ENCODE measurements around the gene FAR1. TPM values are rescaled to one million over a fixed set of nuclear protein-coding genes. Genes with fewer than 3 reads are reported as not detected.

Gene FAR1
- total and polyA plus RNA-seq, 12 donors: 13.7 to 51.0 (median 37.9) TPM

- H3K36me3 ChIP-seq (replicated peaks in 1 of 2): no peaks in the 10 kb centered on the region
- intact Hi-C loops (cut with DNase I): no loop called here
- no peak overlapping the region for H3K27ac ChIP-seq
- DNase-seq: peak in 1 of 7 donors; percentile 10
- WGBS, 4 donors: 80 to 92% (median 88%) methylated on average over 4 of the region's 4 CpGs
- no peaks in the 10 kb centered on the region for H3K27me3 ChIP-seq
- peaks cover 0 to 14% of the 10 kb centered on the region in 2 donors for H3K4me1 ChIP-seq (replicated peaks in 1 of 2)
- no peak overlapping the region for H3K4me3 ChIP-seq
- no peak for TF ChIP-seq POLR2A (IDR thresholded peaks at IDR 0.05)
- H3K9me3 ChIP-seq (replicated peaks in 1 of 3): no peaks in the 10 kb centered on the region
Observed at GRCh38 chr11:13680501-13681264, 12.2 kb downstream of the FAR1 start.

GRCh38 chr11:13681446-13681845 lies 13.0 kb downstream of the FAR1 start:
- H3K4me3 ChIP-seq: no peak overlapping the region

GRCh38 chr11:13682212-13682611 lies 13.7 kb downstream of the FAR1 start:
- intact Hi-C loops (cut with DNase I): no loop called here
- 77 to 93% (median 85%) methylated on average over 1 of the region's 1 CpG for WGBS, 4 donors
- DNase-seq: no peak
- Histone ChIP-seq H3K9me3 (replicated peaks in 1 of 3) (no peaks in the 10 kb centered on the region), H3K36me3 (replicated peaks in 1 of 2) (no peaks in the 10 kb centered on the region), H3K4me3 (no peak overlapping the region), H3K4me1 (replicated peaks in 1 of 2) (peaks cover 0 to 12% of the 10 kb centered on the region in 2 donors), H3K27me3 (no peaks in the 10 kb centered on the region), H3K27ac (no peak overlapping the region)
- no peak for TF ChIP-seq POLR2A (IDR thresholded peaks at IDR 0.05)
- no peak for TF ChIP-seq CTCF (IDR thresholded peaks at IDR 0.05)

More at GRCh38 chr11:13681446-13681845, 13.0 kb downstream of the FAR1 start:
- H3K9me3 ChIP-seq (replicated peaks in 1 of 3): no peaks in the 10 kb centered on the region
- no peak for TF ChIP-seq CTCF (IDR thresholded peaks at IDR 0.05)
- TF ChIP-seq POLR2A (IDR thresholded peaks at IDR 0.05): no peak
- 93 to 97% (median 96%) methylated on average over 2 of the region's 2 CpGs for WGBS, 4 donors
- DNase-seq: no peak
- peaks cover 0 to 12% of the 10 kb centered on the region in 2 donors for H3K4me1 ChIP-seq (replicated peaks in 1 of 2)
- H3K27ac ChIP-seq: no peak overlapping the region
- H3K27me3 ChIP-seq: no peaks in the 10 kb centered on the region
- H3K36me3 ChIP-seq (replicated peaks in 1 of 2): no peaks in the 10 kb centered on the region
- intact Hi-C loops (cut with DNase I): no loop called here

DNA sequence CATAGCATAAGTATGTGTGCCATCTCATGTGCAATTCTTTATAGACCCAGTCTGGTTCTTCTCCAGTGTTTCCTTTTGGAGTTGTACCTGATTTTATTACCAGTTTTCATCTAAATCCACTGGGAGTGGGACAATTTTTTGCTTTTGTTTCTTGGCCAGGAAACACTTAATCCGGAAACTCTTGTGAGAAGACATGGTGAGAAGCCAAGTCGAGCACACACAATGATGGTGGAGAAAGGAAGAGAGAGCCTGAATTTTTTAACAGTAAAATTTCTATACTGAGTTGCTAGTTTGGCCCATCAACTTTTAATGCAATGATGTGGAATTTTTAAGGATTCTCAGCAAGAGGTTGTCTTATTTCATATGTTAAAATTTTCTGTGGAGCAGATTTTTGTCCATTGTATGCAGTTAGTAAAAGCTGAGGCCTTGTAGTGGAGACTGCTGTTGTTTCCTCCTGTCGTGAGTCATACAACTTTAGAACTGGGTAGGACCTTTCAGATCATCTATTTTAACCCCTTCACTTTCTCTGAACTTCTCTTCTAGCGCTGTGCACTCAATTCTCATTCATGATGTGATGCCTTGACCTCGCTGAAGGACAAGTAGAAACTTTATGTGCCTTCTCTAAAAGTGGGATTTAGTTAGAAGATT lies 17.1 kb downstream of the FAR1 start:
- DNase-seq: no peak
- Histone ChIP-seq H3K36me3 (replicated peaks in 1 of 2) (no peaks in the 10 kb centered on the region), H3K27ac (no peak overlapping the region), H3K4me1 (replicated peaks in 1 of 2) (peaks cover 0 to 12% of the 10 kb centered on the region in 2 donors), H3K4me3 (no peak overlapping the region), H3K27me3 (no peaks in the 10 kb centered on the region), H3K9me3 (replicated peaks in 1 of 3) (no peaks in the 10 kb centered on the region)
- no peak for TF ChIP-seq POLR2A (IDR thresholded peaks at IDR 0.05)
- TF ChIP-seq CTCF (IDR thresholded peaks at IDR 0.05): no peak
- WGBS, 4 donors: 62 to 68% (median 66%) methylated on average over 5 of the region's 5 CpGs
- intact Hi-C loops (cut with DNase I): no loop called here

Measured in adrenal gland (tissue), 12 donors.